ENCODE results near the gene EDIL3. TPM values are rescaled to one million over a fixed set of nuclear protein-coding genes. Genes with fewer than 3 reads are reported as not detected.
A peak's percentile ranks its signal among the peaks of the same experiment; 100 is the strongest.

Gene EDIL3
- total RNA-seq, 2 donors from 2014 or later, result 2.2 to 17.5 TPM

DNA sequence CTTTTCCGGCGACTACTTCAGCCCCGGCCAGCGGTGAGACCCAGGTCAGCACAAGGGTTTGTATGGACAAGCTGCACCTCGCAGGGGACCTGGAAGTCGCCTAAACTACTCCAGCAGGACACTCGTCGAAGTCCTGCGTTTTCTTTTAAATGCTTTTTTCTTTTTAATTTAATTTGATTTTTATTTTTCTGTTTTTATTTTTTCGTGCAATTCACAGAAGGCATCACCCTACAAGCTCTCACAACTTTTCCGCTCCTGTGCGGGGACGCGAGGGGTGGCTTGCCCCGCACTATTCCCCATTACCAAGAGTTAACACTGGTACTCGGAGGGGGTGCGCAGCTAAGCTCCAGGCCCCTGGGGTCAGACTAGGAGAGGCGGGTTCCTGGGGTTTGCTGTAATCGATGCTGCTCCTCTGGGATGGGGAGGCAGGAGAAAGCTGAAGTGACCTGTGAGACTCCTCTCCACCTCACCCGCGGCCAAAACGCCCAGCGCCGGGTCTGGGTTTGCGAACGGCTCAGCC, 1.3 kb downstream of the EDIL3 start:
- H3K4me1 Mint-ChIP-seq, result peaks cover 11% of the 10 kb centered on the region

DNA sequence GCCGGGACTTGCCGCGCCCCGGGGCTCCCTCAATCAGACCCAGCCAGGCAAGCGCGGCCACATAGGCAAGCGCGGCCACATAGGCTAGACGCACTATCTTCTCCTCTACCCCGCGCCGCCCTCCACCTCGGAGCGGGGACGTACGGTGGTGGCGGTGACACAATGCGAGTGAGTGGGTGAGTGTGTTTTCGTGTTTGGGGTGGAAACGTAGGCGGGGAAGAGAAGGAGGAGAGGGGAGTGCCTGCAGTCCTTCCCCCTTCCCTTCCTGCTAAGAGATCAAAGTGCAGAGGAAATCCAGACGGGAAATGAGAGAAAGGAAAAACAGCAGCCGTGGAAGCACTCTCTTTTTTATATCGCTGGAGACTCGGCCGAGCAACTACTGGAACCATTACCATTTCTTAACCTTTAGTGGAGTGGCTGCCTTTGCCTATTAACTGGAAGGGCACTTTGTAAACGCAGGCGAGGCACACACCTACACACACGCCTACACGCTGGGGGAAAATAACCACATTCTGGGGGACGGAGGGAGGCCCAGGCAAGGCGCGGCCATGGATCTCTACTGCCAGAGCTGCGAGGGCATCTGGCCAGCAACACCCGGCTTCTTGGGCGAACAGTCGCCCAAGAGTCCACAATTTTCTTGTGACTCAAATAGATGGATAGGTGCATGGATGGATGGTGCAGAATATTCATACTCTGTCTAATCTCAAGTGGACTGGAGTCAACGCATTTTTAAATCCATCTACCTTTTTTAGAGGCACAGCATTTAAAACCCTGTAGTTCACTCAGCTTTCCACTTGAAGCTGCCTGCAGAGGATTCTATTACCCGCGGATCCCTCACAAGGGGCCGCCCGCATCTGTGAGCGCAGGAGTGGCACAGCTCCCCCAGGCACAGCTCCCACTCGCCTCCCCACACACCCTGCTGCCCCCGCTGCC, 2.1 kb downstream of the EDIL3 start:
- Histone ChIP-seq H3K27me3 (ENCODE audit: control insufficient read depth, insufficient read depth, low read length, poor library complexity, severe bottlenecking) (peaks cover 59% of the 10 kb centered on the region), H3K9ac (ENCODE audit: extremely low read depth, low read length, poor library complexity, severe bottlenecking) (no peak overlapping the region)

More for the DNA sequence above, 1.3 kb downstream of the EDIL3 start:
- no peaks in the 10 kb centered on the region for H3K36me3 ChIP-seq (ENCODE audit: control insufficient read depth, insufficient read depth, low read length)
- H3K9ac ChIP-seq (ENCODE audit: extremely low read depth, low read length, poor library complexity, severe bottlenecking), result peak overlapping the region; percentile 38
- no peaks in the 10 kb centered on the region for H3K4me1 ChIP-seq (ENCODE audit: control insufficient read depth, insufficient read depth, low read length)
- 0% methylated on average over 11 to 26 of the region's 26 CpGs for WGBS, 2 experiments (ENCODE audit: insufficient coverage in 1 of 2, insufficient read length in 1 of 2)
- H3K27me3 ChIP-seq (ENCODE audit: control insufficient read depth, insufficient read depth, low read length, poor library complexity, severe bottlenecking), result peaks cover 59% of the 10 kb centered on the region
- peaks cover 51% of the 10 kb centered on the region for H3K27me3 Mint-ChIP-seq (ENCODE audit: insufficient read depth)
- H3K4me3 Mint-ChIP-seq, result peak overlapping the region; percentile 78
- H3K27ac ChIP-seq (ENCODE audit: low read depth, low read length), result no peak overlapping the region
- no peak overlapping the region for H3K27ac Mint-ChIP-seq
- no peaks in the 10 kb centered on the region for H3K9me3 ChIP-seq (ENCODE audit: control insufficient read depth, low read length)
- no peak for TF ChIP-seq CTCF (conservative IDR thresholded peaks at IDR 0.05)
- H3K4me3 ChIP-seq (ENCODE audit: low read length), result peak overlapping the region; percentile 81
- no peaks in the 10 kb centered on the region for H3K9me3 Mint-ChIP-seq
- DNase-seq, result no peak
- no peaks in the 10 kb centered on the region for H3K36me3 Mint-ChIP-seq (ENCODE audit: low read depth)

More for the DNA sequence above, 2.1 kb downstream of the EDIL3 start:
- Mint-ChIP-seq H3K27me3 (ENCODE audit: insufficient read depth) (peaks cover 51% of the 10 kb centered on the region), H3K36me3 (ENCODE audit: low read depth) (no peaks in the 10 kb centered on the region), H3K4me1 (peaks cover 11% of the 10 kb centered on the region), H3K27ac (peak overlapping the region; percentile 87), H3K4me3 (peak overlapping the region; percentile 78), H3K9me3 (no peaks in the 10 kb centered on the region)
- Histone ChIP-seq H3K27ac (ENCODE audit: low read depth, low read length) (no peak overlapping the region), H3K9me3 (ENCODE audit: control insufficient read depth, low read length) (no peaks in the 10 kb centered on the region), H3K36me3 (ENCODE audit: control insufficient read depth, insufficient read depth, low read length) (no peaks in the 10 kb centered on the region), H3K4me3 (ENCODE audit: low read length) (peak overlapping the region; percentile 81), H3K4me1 (ENCODE audit: control insufficient read depth, insufficient read depth, low read length) (no peaks in the 10 kb centered on the region)
- 1 to 2% methylated on average over 6 to 41 of the region's 45 CpGs for WGBS, 2 experiments (ENCODE audit: insufficient coverage in 1 of 2, insufficient read length in 1 of 2)
- TF ChIP-seq CTCF (conservative IDR thresholded peaks at IDR 0.05), result no peak
- DNase-seq, result peak; percentile 89

Data from endodermal cell (in vitro differentiated cells).